HG03045 (cell line): Measurements from ENCODE around the gene METTL9.
"Not testable (repeated sequence)": the region's sequence is repeated elsewhere in the genome, so short reads cannot be mapped to it uniquely, and the experiment has no call there.

ENCODE experiments used
- ATAC-seq: cut with Tn5 transposase; IDR thresholded peaks from one replicate; pipeline ENCODE4 v1.9.1; 2021; ENCODE audit warnings: mild to moderate bottlenecking, moderate library complexity; ENCODE audit not compliant: unreplicated experiment

METTL9 gene

GRCh38 chr16:21599122-21600030 is at the start of gene METTL9:
Gene METTL9 (plus strand): TSS chr16:21599577. CDS start chr16:21599734, 157 bp downstream.
- ATAC-seq: peak; percentile 91

- ATAC-seq: not testable (repeated sequence)
These were observed 49.4 kb upstream of the METTL9 start for GRCh38 chr16:21549975-21550374.

- ATAC-seq: not testable (repeated sequence)
These were observed 48.9 kb upstream of the METTL9 start for GRCh38 chr16:21550435-21550834.

GRCh38 chr16:21551076-21551475 is 48.3 kb upstream of the METTL9 start:
- not testable (repeated sequence) for ATAC-seq

- not testable (repeated sequence) for ATAC-seq
These were observed 47.8 kb upstream of the METTL9 start for GRCh38 chr16:21551600-21551999.

- ATAC-seq: not testable (repeated sequence)
These were observed 45.7 kb upstream of the METTL9 start for GRCh38 chr16:21553481-21554296.

- peak; percentile 90 for ATAC-seq
These were observed 44.4 kb upstream of the METTL9 start for GRCh38 chr16:21554795-21555585.

GRCh38 chr16:21555621-21556020 is 43.8 kb upstream of the METTL9 start:
- ATAC-seq: not testable (repeated sequence)

GRCh38 chr16:21556026-21556595 is 43.3 kb upstream of the METTL9 start:
- ATAC-seq: not testable (repeated sequence)

GRCh38 chr16:21556651-21557241 is 42.6 kb upstream of the METTL9 start:
- ATAC-seq: not testable (repeated sequence)

GRCh38 chr16:21560462-21560861 is 38.9 kb upstream of the METTL9 start:
- ATAC-seq: no peak

GRCh38 chr16:21563676-21564075 is 35.7 kb upstream of the METTL9 start:
- no peak for ATAC-seq

- not testable (repeated sequence) for ATAC-seq
These were observed 35.0 kb upstream of the METTL9 start for GRCh38 chr16:21564367-21564766.

- ATAC-seq: no peak
These were observed 33.9 kb upstream of the METTL9 start for GRCh38 chr16:21565507-21565860.

- no peak for ATAC-seq
These were observed 33.3 kb upstream of the METTL9 start for GRCh38 chr16:21565861-21566669.

- ATAC-seq: no peak
These were observed 32.4 kb upstream of the METTL9 start for GRCh38 chr16:21566891-21567414.

- not testable (repeated sequence) for ATAC-seq
These were observed 31.9 kb upstream of the METTL9 start for GRCh38 chr16:21567496-21567895.

GRCh38 chr16:21568502-21569189 is 30.7 kb upstream of the METTL9 start:
- ATAC-seq: no peak

- ATAC-seq: no peak
These were observed 28.7 kb upstream of the METTL9 start for GRCh38 chr16:21570676-21571017.
